ENCODE results near the gene FLII.

DNA sequence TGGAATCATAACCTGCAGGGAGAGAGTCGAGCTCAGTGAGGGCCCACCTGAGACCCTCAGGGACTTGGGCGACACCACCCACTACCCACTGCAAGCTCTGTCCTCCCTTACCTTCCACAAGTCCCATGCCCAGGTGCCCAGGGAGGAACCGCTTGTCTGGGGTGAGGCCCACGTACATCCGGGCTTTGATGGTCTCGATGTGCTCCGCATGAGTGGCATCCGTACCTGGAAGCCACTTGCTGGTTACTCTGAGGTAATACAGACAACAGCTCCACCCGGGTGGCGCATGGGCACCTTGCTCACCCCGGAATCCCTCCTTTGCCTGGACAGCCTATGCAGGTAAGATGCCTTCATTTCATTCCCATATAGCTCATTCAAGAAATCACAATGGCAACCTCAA, 26.8 kb upstream of the FLII start:
- no peak for TF ChIP-seq POLR2AphosphoS5 (IDR thresholded peaks at IDR 0.05; ENCODE audit: borderline replicate concordance, low read depth, low read length)
- no peak for TF ChIP-seq EZH2 (IDR thresholded peaks at IDR 0.05)
- no peak for TF ChIP-seq FOXP2 (optimal IDR thresholded peaks at IDR 0.05; ENCODE audit: control extremely low read depth, extremely low read length, insufficient read depth)
